Measurements from ENCODE around the gene KLF6. TPM values are rescaled to one million over a fixed set of nuclear protein-coding genes. Genes with fewer than 3 reads are reported as not detected.

The KLF6 gene
- polyA plus RNA-seq, 1 donor from 2014 or later, result 10.4 TPM

DNA sequence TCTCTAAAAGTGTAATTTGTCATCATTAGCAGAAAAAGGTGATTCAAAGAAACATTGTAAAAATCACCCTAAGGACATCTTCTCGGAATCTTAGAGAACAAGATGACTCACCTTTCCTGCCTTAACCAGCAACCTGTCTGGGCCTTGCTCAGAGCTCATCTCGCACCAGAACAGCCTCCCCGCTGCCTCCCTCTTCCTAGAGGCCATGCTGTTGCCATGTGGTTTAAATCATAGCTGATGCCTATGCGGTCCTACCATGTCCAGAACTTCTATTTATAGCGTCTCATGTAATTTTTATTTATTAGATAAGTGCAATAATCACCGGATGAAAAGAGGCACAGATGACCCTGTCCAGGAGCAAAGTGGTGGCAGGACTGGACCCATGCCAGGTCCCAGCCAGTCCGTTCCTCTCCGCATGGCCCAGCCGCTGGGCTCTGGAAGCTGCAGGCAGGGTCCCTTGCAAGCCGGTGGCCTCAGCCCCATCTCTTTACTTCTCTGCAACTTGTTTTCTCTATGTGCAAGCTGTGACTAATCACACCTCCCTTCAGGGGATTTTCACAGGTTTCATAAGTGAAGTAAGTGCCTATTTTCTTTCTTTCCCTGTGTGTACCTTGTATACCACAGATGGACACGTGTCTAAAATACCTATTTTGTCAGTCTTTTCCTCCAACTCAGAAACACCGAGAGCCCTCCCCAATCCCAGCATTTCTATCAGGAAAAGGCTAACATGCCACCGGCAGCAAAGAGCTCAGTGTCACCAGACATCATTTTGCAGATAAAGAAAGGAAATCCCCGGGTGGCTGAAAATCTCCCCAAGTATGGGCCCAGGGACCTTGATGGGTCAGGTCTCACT is 27.1 kb downstream of the KLF6 start:
- Histone ChIP-seq H3K4me2 (ENCODE audit: low read length) (no peak overlapping the region), H3K27ac (ENCODE audit: low read length) (no peak overlapping the region), H3K36me3 (ENCODE audit: insufficient read depth, low read length) (no peaks in the 10 kb centered on the region), H3K4me3 (ENCODE audit: low read length) (no peak overlapping the region), H3K9ac (ENCODE audit: low read length) (no peak overlapping the region), H3K9me3 (ENCODE audit: low read length) (no peaks in the 10 kb centered on the region), H2AFZ (ENCODE audit: low read depth, low read length) (no peak overlapping the region), H3K27me3 (ENCODE audit: insufficient read depth, low read depth, low read length) (no peaks in the 10 kb centered on the region), H3F3A (ENCODE audit: insufficient read depth, low read length, poor library complexity, severe bottlenecking) (no peaks in the 10 kb centered on the region), H3K9me2 (ENCODE audit: insufficient read depth, low read length) (no peaks in the 10 kb centered on the region), H3K79me2 (replicated peaks; ENCODE audit: insufficient read depth, low read length) (no peaks in the 10 kb centered on the region), H4K20me1 (ENCODE audit: insufficient read depth) (no peaks in the 10 kb centered on the region)
- TF ChIP-seq EP300 (conservative IDR thresholded peaks at IDR 0.05; ENCODE audit: poor library complexity, severe bottlenecking), result no peak
- no peak for TF ChIP-seq SMC3 (conservative IDR thresholded peaks at IDR 0.05; ENCODE audit: poor library complexity)
- no peak for TF ChIP-seq RAD21 (conservative IDR thresholded peaks at IDR 0.05)
- TF ChIP-seq, protein P1, sequence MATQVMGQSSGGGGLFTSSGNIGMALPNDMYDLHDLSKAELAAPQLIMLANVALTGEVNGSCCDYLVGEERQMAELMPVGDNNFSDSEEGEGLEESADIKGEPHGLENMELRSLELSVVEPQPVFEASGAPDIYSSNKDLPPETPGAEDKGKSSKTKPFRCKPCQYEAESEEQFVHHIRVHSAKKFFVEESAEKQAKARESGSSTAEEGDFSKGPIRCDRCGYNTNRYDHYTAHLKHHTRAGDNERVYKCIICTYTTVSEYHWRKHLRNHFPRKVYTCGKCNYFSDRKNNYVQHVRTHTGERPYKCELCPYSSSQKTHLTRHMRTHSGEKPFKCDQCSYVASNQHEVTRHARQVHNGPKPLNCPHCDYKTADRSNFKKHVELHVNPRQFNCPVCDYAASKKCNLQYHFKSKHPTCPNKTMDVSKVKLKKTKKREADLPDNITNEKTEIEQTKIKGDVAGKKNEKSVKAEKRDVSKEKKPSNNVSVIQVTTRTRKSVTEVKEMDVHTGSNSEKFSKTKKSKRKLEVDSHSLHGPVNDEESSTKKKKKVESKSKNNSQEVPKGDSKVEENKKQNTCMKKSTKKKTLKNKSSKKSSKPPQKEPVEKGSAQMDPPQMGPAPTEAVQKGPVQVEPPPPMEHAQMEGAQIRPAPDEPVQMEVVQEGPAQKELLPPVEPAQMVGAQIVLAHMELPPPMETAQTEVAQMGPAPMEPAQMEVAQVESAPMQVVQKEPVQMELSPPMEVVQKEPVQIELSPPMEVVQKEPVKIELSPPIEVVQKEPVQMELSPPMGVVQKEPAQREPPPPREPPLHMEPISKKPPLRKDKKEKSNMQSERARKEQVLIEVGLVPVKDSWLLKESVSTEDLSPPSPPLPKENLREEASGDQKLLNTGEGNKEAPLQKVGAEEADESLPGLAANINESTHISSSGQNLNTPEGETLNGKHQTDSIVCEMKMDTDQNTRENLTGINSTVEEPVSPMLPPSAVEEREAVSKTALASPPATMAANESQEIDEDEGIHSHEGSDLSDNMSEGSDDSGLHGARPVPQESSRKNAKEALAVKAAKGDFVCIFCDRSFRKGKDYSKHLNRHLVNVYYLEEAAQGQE (IDR thresholded peaks at IDR 0.05; ENCODE audit: borderline replicate concordance), result no peak
- TF ChIP-seq TAF1 (IDR thresholded peaks at IDR 0.05; ENCODE audit: low read depth), result no peak
- no peak for TF ChIP-seq POLR2AphosphoS5 (IDR thresholded peaks at IDR 0.05)
- no peak for TF ChIP-seq MXI1 (conservative IDR thresholded peaks at IDR 0.05; ENCODE audit: poor library complexity, severe bottlenecking)
- TF ChIP-seq, protein P2, sequence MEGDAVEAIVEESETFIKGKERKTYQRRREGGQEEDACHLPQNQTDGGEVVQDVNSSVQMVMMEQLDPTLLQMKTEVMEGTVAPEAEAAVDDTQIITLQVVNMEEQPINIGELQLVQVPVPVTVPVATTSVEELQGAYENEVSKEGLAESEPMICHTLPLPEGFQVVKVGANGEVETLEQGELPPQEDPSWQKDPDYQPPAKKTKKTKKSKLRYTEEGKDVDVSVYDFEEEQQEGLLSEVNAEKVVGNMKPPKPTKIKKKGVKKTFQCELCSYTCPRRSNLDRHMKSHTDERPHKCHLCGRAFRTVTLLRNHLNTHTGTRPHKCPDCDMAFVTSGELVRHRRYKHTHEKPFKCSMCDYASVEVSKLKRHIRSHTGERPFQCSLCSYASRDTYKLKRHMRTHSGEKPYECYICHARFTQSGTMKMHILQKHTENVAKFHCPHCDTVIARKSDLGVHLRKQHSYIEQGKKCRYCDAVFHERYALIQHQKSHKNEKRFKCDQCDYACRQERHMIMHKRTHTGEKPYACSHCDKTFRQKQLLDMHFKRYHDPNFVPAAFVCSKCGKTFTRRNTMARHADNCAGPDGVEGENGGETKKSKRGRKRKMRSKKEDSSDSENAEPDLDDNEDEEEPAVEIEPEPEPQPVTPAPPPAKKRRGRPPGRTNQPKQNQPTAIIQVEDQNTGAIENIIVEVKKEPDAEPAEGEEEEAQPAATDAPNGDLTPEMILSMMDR (IDR thresholded peaks at IDR 0.05; ENCODE audit: poor library complexity, severe bottlenecking), result no peak
- no peak for TF ChIP-seq EZH2 (IDR thresholded peaks at IDR 0.05; ENCODE audit: borderline replicate concordance, insufficient read depth, low read length, poor library complexity, severe bottlenecking)

DNA sequence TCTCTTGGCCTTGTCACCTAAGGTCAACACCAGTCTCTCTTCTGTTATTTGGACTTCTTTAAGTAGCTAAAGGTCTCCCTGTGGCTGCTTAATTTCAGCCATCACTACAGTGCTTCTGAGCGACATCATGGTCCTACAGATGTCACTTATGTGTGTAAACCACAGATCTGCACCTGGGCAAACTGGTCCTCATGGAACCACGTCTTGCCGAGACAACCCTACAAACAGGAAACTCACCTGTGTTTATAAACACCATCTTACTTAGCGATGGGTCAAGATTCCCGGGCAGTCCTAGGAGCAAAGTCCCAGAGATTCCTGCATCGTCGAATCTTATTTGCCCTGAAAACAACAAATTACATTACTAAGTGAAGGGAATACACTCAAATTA is 27.8 kb downstream of the KLF6 start:
- H3K4me3 ChIP-seq (ENCODE audit: low read length), result no peak overlapping the region
- H3K27me3 ChIP-seq (ENCODE audit: insufficient read depth, low read depth, low read length), result no peaks in the 10 kb centered on the region
- H2AFZ ChIP-seq (ENCODE audit: low read depth, low read length), result no peak overlapping the region
- H3K27ac ChIP-seq (ENCODE audit: low read length), result no peak overlapping the region
- no peaks in the 10 kb centered on the region for H3K9me3 ChIP-seq (ENCODE audit: low read length)
- H3K9me2 ChIP-seq (ENCODE audit: insufficient read depth, low read length), result no peaks in the 10 kb centered on the region
- H3K9ac ChIP-seq (ENCODE audit: low read length), result no peak overlapping the region
- H3K36me3 ChIP-seq (ENCODE audit: insufficient read depth, low read length), result no peaks in the 10 kb centered on the region
- no peaks in the 10 kb centered on the region for H4K20me1 ChIP-seq (ENCODE audit: insufficient read depth)
- TF ChIP-seq MXI1 (conservative IDR thresholded peaks at IDR 0.05; ENCODE audit: poor library complexity, severe bottlenecking) (no peak), TAF1 (IDR thresholded peaks at IDR 0.05; ENCODE audit: low read depth) (no peak)
- no peak overlapping the region for H3K4me2 ChIP-seq (ENCODE audit: low read length)
- no peaks in the 10 kb centered on the region for H3F3A ChIP-seq (ENCODE audit: insufficient read depth, low read length, poor library complexity, severe bottlenecking)
- H3K79me2 ChIP-seq (replicated peaks; ENCODE audit: insufficient read depth, low read length), result no peaks in the 10 kb centered on the region

Data from neural cell (in vitro differentiated cells).